Keratinocyte (primary cell): ENCODE measurements around the gene SFTPB. TPM values are rescaled to one million over a fixed set of nuclear protein-coding genes. Genes with fewer than 3 reads are reported as not detected.

ENCODE experiments used
- DNase-seq: peaks from one replicate; pipeline ENCODE4 v3.0.0-alpha.2; 2011; ENCODE audit warnings: low read depth, missing footprints, low spot score
- FAIRE-seq: peaks from 2 replicates; lab custom pipeline; 2011; peaks lifted over from hg19 to GRCh38; lab: Jason Lieb, UNC
- H2AFZ ChIP-seq: 2 replicates; pipeline ENCODE4 v1.6.0; 2012; ENCODE audit warnings: low read length, control low read depth, inconsistent platforms; ENCODE audit not compliant: control insufficient read depth
- H3K27ac ChIP-seq: 2 replicates; pipeline ENCODE4 v1.5.1; 2011; ENCODE audit warnings: low read length; ENCODE audit not compliant: control insufficient read depth, insufficient read depth
- H3K27me3 ChIP-seq: 3 replicates; pipeline ENCODE4 v1.6.0; 2011; ENCODE audit warnings: low read length; ENCODE audit not compliant: control insufficient read depth, insufficient read depth; ENCODE audit errors: extremely low read depth
- H3K36me3 ChIP-seq, 2 experiments: 2 replicates in 1 of 2; 3 replicates in 1 of 2; pipeline ENCODE4 v1.5.1; 2011; ENCODE audit warnings: low read length in 2 of 2, mild to moderate bottlenecking in 1 of 2; ENCODE audit not compliant: control insufficient read depth in 2 of 2, insufficient read depth in 2 of 2; ENCODE audit errors: extremely low read depth in 1 of 2
- H3K4me1 ChIP-seq: 3 replicates; pipeline ENCODE4 v1.5.1; 2011; ENCODE audit warnings: low read length; ENCODE audit not compliant: control insufficient read depth, insufficient read depth; ENCODE audit errors: extremely low read depth
- H3K4me2 ChIP-seq: 3 replicates; pipeline ENCODE4 v1.6.0; 2011; ENCODE audit warnings: low read depth, low read length; ENCODE audit not compliant: control insufficient read depth, insufficient read depth; ENCODE audit errors: extremely low read depth
- H3K4me3 ChIP-seq, 3 experiments: fragments of 200-600 bp in 1 of 3; sonication (generic) in 1 of 3; 2 replicates in 2 of 3; 3 replicates in 1 of 3; pipeline ENCODE4 v1.5.1; 2011 to 2016; ENCODE audit warnings: low read length in 3 of 3, mild to moderate bottlenecking in 3 of 3, control low read depth in 2 of 3, inconsistent platforms in 1 of 3, low read depth in 1 of 3, mixed read lengths in 1 of 3, mixed run types in 1 of 3, moderate library complexity in 1 of 3; ENCODE audit not compliant: control insufficient read depth in 2 of 3, insufficient read depth in 2 of 3; ENCODE audit errors: extremely low read depth in 1 of 3
- H3K79me2 ChIP-seq: 2 replicates; pipeline ENCODE4 v1.6.0; 2012; ENCODE audit warnings: low read length; ENCODE audit not compliant: control insufficient read depth, insufficient read depth
- H3K9ac ChIP-seq: 3 replicates; pipeline ENCODE4 v1.6.0; 2011; ENCODE audit warnings: low read length; ENCODE audit not compliant: control insufficient read depth, insufficient read depth; ENCODE audit errors: extremely low read depth
- H3K9me1 ChIP-seq: 3 replicates; pipeline ENCODE4 v1.6.0; 2011; ENCODE audit warnings: low read length; ENCODE audit not compliant: control insufficient read depth, insufficient read depth; ENCODE audit errors: extremely low read depth
- H3K9me3 ChIP-seq: 2 replicates; pipeline ENCODE4 v1.5.1; 2012; ENCODE audit warnings: low read depth, low read length; ENCODE audit not compliant: control insufficient read depth
- H4K20me1 ChIP-seq: 3 replicates; pipeline ENCODE4 v1.6.0; 2011; ENCODE audit warnings: low read length; ENCODE audit not compliant: control insufficient read depth, insufficient read depth; ENCODE audit errors: extremely low read depth
- CTCF ChIP-seq, 3 experiments: IDR thresholded peaks in 1 of 3; conservative IDR thresholded peaks in 1 of 3; optimal IDR thresholded peaks in 1 of 3; 2 replicates in 2 of 3; 3 replicates in 1 of 3; pipeline versions ENCODE3 to v1.5.1; 2011; ENCODE audit warnings: low read length in 3 of 3, mild to moderate bottlenecking in 3 of 3, moderate library complexity in 2 of 3, control low read depth in 1 of 3, inconsistent platforms in 1 of 3; ENCODE audit not compliant: insufficient read depth in 2 of 3; ENCODE audit errors: extremely low read depth in 1 of 3
- EZH2 ChIP-seq: IDR thresholded peaks from one replicate; pipeline ENCODE4 v1.6.1; 2012; ENCODE audit warnings: inconsistent platforms, mild to moderate bottlenecking, low read length, moderate library complexity
- dilution Hi-C: fragments of 300-500 bp; cut with MboI; formaldehyde crosslinking; loops from one replicate; pipeline ENCODE4 v1.7.0; 2020; ENCODE audit warnings: low sequenced_read_pairs; ENCODE audit not compliant: extremely low pct_ligation_motif_present
- polyA plus RNA-seq, 5 experiments: library from polyadenylated mRNA; depleted of rRNA in 3 of 5; stranded (reverse) in 3 of 5; stranded (forward) in 1 of 5; unstranded in 1 of 5; fragments of >200 nt; gene quantifications; 1 replicate in 1 of 5; 2 replicates in 3 of 5; 3 replicates in 1 of 5; pipeline versions ENCODE4 v1.2.1 to v1.2.3, GENCODE V29; 2011 to 2012; ENCODE audit warnings: missing spikeins in 2 of 5, low read depth in 1 of 5, low replicate concordance in 1 of 5

Gene SFTPB
- polyA plus RNA-seq, 1 donor (not counting 4 experiments of a cell fraction or from before 2014, with no cell fraction given) = not detected

- H3K4me2 ChIP-seq = no peak overlapping the region
- dilution Hi-C loops = no loop called here
These were observed 13.8 kb upstream of the SFTPB start for GRCh38 chr2:85681776-85682175.

DNA sequence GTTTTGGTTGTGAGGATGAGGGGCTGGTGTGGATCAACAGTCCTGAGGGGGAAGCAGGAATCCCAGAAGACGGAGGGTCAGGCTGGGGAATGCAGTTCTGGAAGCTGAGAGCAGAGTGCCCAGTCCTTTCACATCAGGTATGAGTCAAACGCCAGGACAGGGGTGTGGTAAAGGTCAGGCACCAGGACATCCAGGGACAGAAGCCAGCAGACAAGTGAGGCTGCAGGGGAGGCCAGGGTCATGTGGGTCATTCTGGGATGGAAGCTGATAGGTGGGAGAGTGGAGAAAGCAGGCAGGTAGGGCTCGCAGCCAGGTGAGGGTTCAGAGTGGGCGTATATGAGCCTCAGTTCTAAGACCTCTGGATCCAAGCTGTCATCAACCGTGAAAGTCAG, 13.4 kb upstream of the SFTPB start:
- no peak overlapping the region for H3K9ac ChIP-seq
- no peak overlapping the region for H2AFZ ChIP-seq
- H4K20me1 ChIP-seq = no peaks in the 10 kb centered on the region
- no peaks in the 10 kb centered on the region for H3K36me3 ChIP-seq
- H3K27ac ChIP-seq = no peak overlapping the region
- no peaks in the 10 kb centered on the region for H3K9me1 ChIP-seq
- DNase-seq (no peak), FAIRE-seq (no peak)
- H3K4me2 ChIP-seq = no peak overlapping the region
- no peaks in the 10 kb centered on the region for H3K9me3 ChIP-seq
- no peak for TF ChIP-seq CTCF (optimal IDR thresholded peaks at IDR 0.05 in 1 of 3, IDR thresholded peaks at IDR 0.05 in 1 of 3, conservative IDR thresholded peaks at IDR 0.05 in 1 of 3; ENCODE audit: extremely low read depth in 1 of 3, insufficient read depth in 2 of 3, low read length in 3 of 3)
- no peak for TF ChIP-seq EZH2
- H3K4me3 ChIP-seq = no peak overlapping the region
- no peaks in the 10 kb centered on the region for H3K4me1 ChIP-seq
- H3K79me2 ChIP-seq = no peaks in the 10 kb centered on the region
- peaks cover 4% of the 10 kb centered on the region for H3K27me3 ChIP-seq
- dilution Hi-C loops = no loop called here

More at GRCh38 chr2:85681776-85682175, 13.8 kb upstream of the SFTPB start:
- Histone ChIP-seq H3K27me3 (peaks cover 2% of the 10 kb centered on the region), H3K79me2 (no peaks in the 10 kb centered on the region), H3K4me3 (no peak overlapping the region), H2AFZ (no peak overlapping the region), H3K27ac (no peak overlapping the region), H3K36me3 (no peaks in the 10 kb centered on the region), H3K9me3 (no peaks in the 10 kb centered on the region), H3K9ac (no peak overlapping the region), H3K9me1 (no peaks in the 10 kb centered on the region), H4K20me1 (no peaks in the 10 kb centered on the region), H3K4me1 (no peaks in the 10 kb centered on the region)
- TF ChIP-seq EZH2 = no peak
- FAIRE-seq = no peak
- DNase-seq = no peak

- FAIRE-seq (no peak), DNase-seq (no peak)
- Histone ChIP-seq H2AFZ (no peak overlapping the region), H3K79me2 (no peaks in the 10 kb centered on the region), H3K27ac (no peak overlapping the region), H4K20me1 (no peaks in the 10 kb centered on the region), H3K9me1 (no peaks in the 10 kb centered on the region), H3K9ac (no peak overlapping the region), H3K4me1 (no peaks in the 10 kb centered on the region), H3K4me3 (no peak overlapping the region), H3K9me3 (no peaks in the 10 kb centered on the region), H3K27me3 (peaks cover 4% of the 10 kb centered on the region), H3K4me2 (no peak overlapping the region), H3K36me3 (no peaks in the 10 kb centered on the region)
- dilution Hi-C loops = no loop called here
- no peak for TF ChIP-seq CTCF (optimal IDR thresholded peaks at IDR 0.05 in 1 of 3, IDR thresholded peaks at IDR 0.05 in 1 of 3, conservative IDR thresholded peaks at IDR 0.05 in 1 of 3; ENCODE audit: extremely low read depth in 1 of 3, insufficient read depth in 2 of 3, low read length in 3 of 3)
- TF ChIP-seq EZH2 = no peak
These were observed 12.8 kb upstream of the SFTPB start for GRCh38 chr2:85680707-85681371.
